Measurements from ENCODE around the gene ATP11A. TPM values are rescaled to one million over a fixed set of nuclear protein-coding genes. Genes with fewer than 3 reads are reported as not detected.
"Not testable (repeated sequence)": the region's sequence is repeated elsewhere in the genome, so short reads cannot be mapped to it uniquely, and the experiment has no call there.

ATP11A gene
- total and polyA plus RNA-seq, 5 donors from 2014 or later: 3.8 to 75.7 (median 5.0) TPM

DNA sequence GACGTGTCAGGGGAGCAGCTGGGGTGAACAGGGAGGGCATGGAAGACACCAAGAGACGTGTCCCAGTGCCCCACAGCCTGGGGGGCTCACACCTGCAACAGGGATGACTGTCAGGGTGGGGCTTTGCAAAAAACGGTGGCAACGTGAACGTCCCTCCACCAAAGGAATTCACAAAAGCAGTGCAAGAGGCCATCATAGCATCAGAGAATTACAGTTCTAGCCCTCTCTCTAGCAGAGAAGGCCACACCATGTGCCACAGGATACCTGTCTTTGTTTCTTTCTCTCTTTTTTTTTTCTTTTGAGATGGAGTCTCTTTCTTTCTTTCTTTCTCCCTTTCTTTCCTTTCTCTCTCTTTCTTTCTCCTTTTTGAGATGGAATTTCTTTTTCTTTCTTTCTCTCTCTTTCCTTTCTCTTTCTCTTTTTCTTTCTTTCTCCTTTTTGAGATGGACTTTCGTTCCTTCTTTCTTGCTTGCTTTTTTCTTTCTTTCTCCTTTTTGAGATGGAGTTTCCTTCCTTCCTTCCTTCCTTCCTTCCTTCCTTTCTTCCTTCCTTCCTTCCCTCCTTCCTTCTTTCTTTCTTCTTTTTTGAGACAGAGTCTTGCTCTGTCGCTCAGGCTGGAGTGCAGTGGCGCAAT lies 17.1 kb upstream of the ATP11A start:
- Mint-ChIP-seq H3K9me3 (peaks cover 0 to 1% (median 0%) of the 10 kb centered on the region in 7 donors), H3K27ac (peak overlapping the region in 2 of 3 donors; percentile 83 to 89), H3K36me3 (no peaks in the 10 kb centered on the region), H3K27me3 (peaks cover 4% of the 10 kb centered on the region), H3K4me3 (no peak overlapping the region), H3K4me1 (peaks cover 10 to 29% (median 19%) of the 10 kb centered on the region in 4 donors)
- ATAC-seq (ENCODE audit: low read depth in 2 of 2) (no peak), DNase-seq (no peak)
- H3K36me3 ChIP-seq (ENCODE audit: control insufficient read depth, insufficient read depth, low read length): no peaks in the 10 kb centered on the region
- no peak overlapping the region for H3K4me3 ChIP-seq (ENCODE audit: low read depth, low read length)
- H3K27ac ChIP-seq (ENCODE audit: insufficient read depth, low read length, poor library complexity, severe bottlenecking): no peak overlapping the region
- H3K4me1 ChIP-seq (ENCODE audit: control insufficient read depth, insufficient read depth, low read length, poor library complexity, severe bottlenecking): peaks cover 21% of the 10 kb centered on the region
- no peaks in the 10 kb centered on the region for H3K9me3 ChIP-seq (ENCODE audit: control insufficient read depth in 2 of 2, low read length in 2 of 2)
- H3K27me3 ChIP-seq (ENCODE audit: control insufficient read depth, insufficient read depth, low read length): no peaks in the 10 kb centered on the region

DNA sequence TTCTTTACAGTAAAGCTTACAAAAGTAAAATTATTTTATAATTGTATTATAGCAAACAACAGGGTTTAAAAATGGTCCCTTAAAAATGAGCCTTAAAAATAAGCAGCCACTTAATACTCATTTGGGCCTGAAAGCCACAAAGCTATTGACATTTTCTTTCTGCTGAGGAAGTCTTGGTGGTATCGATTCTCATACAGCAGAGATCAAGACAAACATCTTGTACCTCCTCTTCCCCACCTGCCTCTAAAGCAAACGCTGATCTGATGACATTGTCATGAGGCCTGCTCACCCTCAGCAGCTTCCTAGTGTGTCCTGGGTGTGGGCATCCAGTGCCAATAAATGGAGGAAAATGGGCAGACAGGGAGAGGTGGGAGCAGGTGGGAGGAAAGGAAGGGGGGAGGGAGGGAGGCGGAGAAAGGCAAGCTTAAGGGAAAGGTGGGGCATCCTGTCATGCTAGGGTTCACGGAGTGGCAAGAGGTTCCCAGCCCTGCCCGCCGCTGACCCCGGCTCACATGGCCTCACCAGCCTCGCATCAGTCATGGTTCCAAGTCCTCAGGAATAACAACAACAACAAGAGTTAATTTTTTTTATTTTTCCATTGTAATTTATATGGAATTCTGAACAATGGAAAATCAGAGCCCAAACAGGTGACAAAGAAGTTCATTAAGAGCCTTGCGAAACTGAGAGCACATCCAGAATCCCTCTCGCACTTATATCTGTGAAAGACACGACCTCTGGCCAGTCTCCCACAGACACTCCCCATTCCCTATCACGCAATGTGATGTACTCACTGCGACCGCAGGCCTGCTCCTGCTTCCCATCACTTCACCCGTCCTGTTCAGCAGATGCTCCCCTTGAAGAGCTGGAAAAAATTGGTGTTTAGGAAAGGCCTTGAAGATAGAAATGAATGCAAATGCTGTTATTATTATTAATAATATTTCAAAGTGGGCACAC lies 15.1 kb upstream of the ATP11A start:
- Histone ChIP-seq H3K9me3 (ENCODE audit: control insufficient read depth in 2 of 2, low read length in 2 of 2) (no peaks in the 10 kb centered on the region), H3K27ac (ENCODE audit: insufficient read depth, low read length, poor library complexity, severe bottlenecking) (peak overlapping the region; percentile 47), H3K36me3 (ENCODE audit: control insufficient read depth, insufficient read depth, low read length) (no peaks in the 10 kb centered on the region), H3K4me3 (ENCODE audit: low read depth, low read length) (peak overlapping the region; percentile 47), H3K4me1 (ENCODE audit: control insufficient read depth, insufficient read depth, low read length, poor library complexity, severe bottlenecking) (peaks cover 21% of the 10 kb centered on the region), H3K27me3 (ENCODE audit: control insufficient read depth, insufficient read depth, low read length) (no peaks in the 10 kb centered on the region)
- Mint-ChIP-seq H3K9me3 (peaks cover 0 to 1% (median 0%) of the 10 kb centered on the region in 7 donors), H3K36me3 (no peaks in the 10 kb centered on the region), H3K4me3 (peak overlapping the region; percentile 57 to 85 (median 66)), H3K4me1 (peaks cover 10 to 29% (median 19%) of the 10 kb centered on the region in 4 donors), H3K27me3 (peaks cover 4% of the 10 kb centered on the region), H3K27ac (peak overlapping the region; percentile 63 to 87 (median 69))
- DNase-seq (peak in 2 of 3 donors; percentile 14 to 77), ATAC-seq (ENCODE audit: low read depth in 2 of 2) (peak in 1 of 2 donors; percentile 55)

DNA sequence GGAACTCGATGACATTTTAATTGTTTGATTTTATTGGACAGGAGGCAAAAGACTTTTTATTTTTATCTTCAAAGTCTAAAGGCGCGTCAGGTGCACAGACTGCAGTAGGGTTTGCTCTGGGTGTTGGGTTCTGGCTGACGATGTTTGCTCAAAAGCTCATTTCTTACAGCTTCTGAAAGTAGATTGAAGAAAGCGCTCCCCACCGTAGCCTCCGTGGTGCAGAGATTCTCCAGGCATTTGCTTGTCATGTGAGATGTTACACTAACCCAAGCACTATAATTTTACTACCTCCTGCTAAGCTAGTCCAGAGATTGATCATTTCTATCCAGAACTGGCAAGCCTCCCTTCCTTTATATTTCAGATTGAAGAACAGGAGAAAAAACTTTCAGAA lies 14.5 kb upstream of the ATP11A start:
- no peak for DNase-seq
- H3K4me3 Mint-ChIP-seq: peak overlapping the region in 1 of 4 donors; percentile 57
- Histone ChIP-seq H3K27me3 (ENCODE audit: control insufficient read depth, insufficient read depth, low read length) (no peaks in the 10 kb centered on the region), H3K4me3 (ENCODE audit: low read depth, low read length) (no peak overlapping the region), H3K27ac (ENCODE audit: insufficient read depth, low read length, poor library complexity, severe bottlenecking) (no peak overlapping the region), H3K4me1 (ENCODE audit: control insufficient read depth, insufficient read depth, low read length, poor library complexity, severe bottlenecking) (peaks cover 21% of the 10 kb centered on the region), H3K9me3 (ENCODE audit: control insufficient read depth in 2 of 2, low read length in 2 of 2) (no peaks in the 10 kb centered on the region), H3K36me3 (ENCODE audit: control insufficient read depth, insufficient read depth, low read length) (no peaks in the 10 kb centered on the region)
- peaks cover 0 to 1% (median 0%) of the 10 kb centered on the region in 7 donors for H3K9me3 Mint-ChIP-seq
- ATAC-seq (ENCODE audit: low read depth in 2 of 2): no peak
- H3K4me1 Mint-ChIP-seq: peaks cover 10 to 29% (median 19%) of the 10 kb centered on the region in 4 donors
- peak overlapping the region in 1 of 3 donors; percentile 87 for H3K27ac Mint-ChIP-seq
- no peaks in the 10 kb centered on the region for H3K36me3 Mint-ChIP-seq
- H3K27me3 Mint-ChIP-seq: peaks cover 4% of the 10 kb centered on the region

DNA sequence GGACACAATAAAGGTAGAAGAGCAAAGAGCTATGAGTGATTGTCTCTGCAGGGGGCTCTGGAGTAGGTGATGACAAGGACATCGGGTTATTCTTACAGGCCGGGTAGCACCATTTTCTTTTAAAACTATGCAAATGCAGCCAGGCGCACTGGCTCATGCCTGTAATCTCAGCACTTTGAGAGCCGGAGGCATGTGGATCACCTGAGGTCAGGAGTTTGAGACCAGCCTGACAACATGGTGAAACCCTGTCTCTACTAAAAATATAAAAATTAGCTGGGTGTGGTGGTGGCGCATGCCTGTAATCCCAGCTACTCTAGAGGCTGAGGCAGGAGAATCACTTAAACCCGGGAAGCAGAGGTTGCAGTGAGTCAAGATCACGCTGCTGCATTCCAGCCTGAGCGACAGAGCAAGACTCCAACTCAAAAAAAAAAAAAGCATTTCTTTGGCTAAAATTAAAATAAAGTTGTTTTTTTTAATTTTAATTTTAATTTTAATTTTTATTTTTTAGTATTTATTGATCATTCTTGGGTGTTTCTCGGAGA lies 12.3 kb upstream of the ATP11A start:
- not testable (repeated sequence) for ATAC-seq (ENCODE audit: low read depth in 2 of 2); H3K9me3 Mint-ChIP-seq; H3K27me3 Mint-ChIP-seq; H3K27me3 ChIP-seq (ENCODE audit: control insufficient read depth, insufficient read depth, low read length); H3K4me3 Mint-ChIP-seq; H3K4me3 ChIP-seq (ENCODE audit: low read depth, low read length); DNase-seq; H3K27ac Mint-ChIP-seq; H3K36me3 Mint-ChIP-seq; H3K36me3 ChIP-seq (ENCODE audit: control insufficient read depth, insufficient read depth, low read length); H3K27ac ChIP-seq (ENCODE audit: insufficient read depth, low read length, poor library complexity, severe bottlenecking); H3K9me3 ChIP-seq (ENCODE audit: control insufficient read depth in 2 of 2, low read length in 2 of 2)
- H3K4me1 Mint-ChIP-seq: peaks cover 10 to 29% (median 19%) of the 10 kb centered on the region in 4 donors
- H3K4me1 ChIP-seq (ENCODE audit: control insufficient read depth, insufficient read depth, low read length, poor library complexity, severe bottlenecking): peaks cover 21% of the 10 kb centered on the region

DNA sequence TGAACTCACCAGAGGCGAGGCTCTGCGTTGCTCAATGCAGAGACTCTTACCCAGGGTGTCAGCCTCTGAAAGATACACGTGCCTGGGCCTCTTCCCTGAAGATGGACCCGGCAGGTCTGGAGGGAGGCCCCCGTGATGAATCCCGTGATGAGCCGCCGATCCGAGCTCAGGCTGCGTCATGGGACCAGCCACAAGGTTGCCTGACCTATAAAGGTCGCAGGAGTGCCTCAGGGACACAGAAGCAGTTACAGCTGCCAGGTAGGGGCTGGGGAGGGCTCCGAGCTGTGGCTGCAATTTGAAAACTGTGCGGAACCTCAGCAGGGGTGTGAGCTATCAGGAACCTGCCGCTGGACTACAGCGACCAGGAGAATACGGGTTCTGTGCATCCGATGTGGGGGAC lies 10.5 kb upstream of the ATP11A start:
- H3K9me3 ChIP-seq (ENCODE audit: control insufficient read depth in 2 of 2, low read length in 2 of 2): no peaks in the 10 kb centered on the region
- H3K27ac ChIP-seq (ENCODE audit: insufficient read depth, low read length, poor library complexity, severe bottlenecking): no peak overlapping the region
- no peak overlapping the region for H3K4me3 ChIP-seq (ENCODE audit: low read depth, low read length)
- Mint-ChIP-seq H3K4me3 (no peak overlapping the region), H3K27me3 (no peaks in the 10 kb centered on the region), H3K27ac (no peak overlapping the region), H3K9me3 (peaks cover 0 to 1% (median 0%) of the 10 kb centered on the region in 7 donors), H3K36me3 (no peaks in the 10 kb centered on the region), H3K4me1 (peaks cover 4 to 14% (median 10%) of the 10 kb centered on the region in 4 donors)
- no peaks in the 10 kb centered on the region for H3K36me3 ChIP-seq (ENCODE audit: control insufficient read depth, insufficient read depth, low read length)
- no peaks in the 10 kb centered on the region for H3K27me3 ChIP-seq (ENCODE audit: control insufficient read depth, insufficient read depth, low read length)
- ATAC-seq (ENCODE audit: low read depth in 2 of 2) (no peak), DNase-seq (no peak)
- peaks cover 11% of the 10 kb centered on the region for H3K4me1 ChIP-seq (ENCODE audit: control insufficient read depth, insufficient read depth, low read length, poor library complexity, severe bottlenecking)

DNA sequence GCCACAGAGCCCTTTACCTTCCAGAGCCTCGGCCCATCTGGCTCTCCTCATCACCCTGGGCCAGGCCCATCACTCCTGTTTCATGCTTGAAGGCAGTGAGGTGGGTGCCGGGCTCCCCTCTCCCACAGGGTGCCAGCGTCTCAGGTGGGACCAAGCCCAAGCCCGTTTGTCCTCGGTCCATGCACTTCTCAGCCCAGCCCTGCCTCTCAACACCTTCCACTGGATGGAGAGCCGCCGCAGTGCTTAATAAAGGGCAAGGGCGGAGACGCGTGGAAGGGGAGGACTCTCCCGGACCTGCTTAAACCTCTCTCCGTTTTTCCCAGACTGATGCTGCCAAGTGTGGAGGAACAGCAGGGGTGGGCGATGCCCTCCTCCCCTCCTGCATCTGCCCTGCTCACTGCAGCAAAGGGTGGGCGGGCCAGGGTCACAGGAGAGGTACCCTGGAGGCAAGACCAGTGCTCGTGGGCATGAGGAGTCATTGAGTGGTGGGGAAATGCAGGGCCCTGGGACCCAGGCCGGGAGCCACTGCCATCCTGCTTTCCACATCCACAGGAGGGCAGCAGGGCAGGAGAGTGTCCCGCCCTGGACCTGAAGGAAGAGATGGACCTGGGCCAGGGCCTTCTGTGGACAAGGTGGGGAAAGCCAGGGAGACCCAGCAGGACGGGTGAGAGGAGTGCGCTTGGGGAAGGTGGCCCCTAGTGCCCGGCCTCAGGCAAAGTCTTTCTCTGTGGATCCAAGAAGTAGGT lies 9.7 kb upstream of the ATP11A start:
- Mint-ChIP-seq H3K27me3 (no peaks in the 10 kb centered on the region), H3K36me3 (no peaks in the 10 kb centered on the region), H3K4me3 (no peak overlapping the region), H3K27ac (no peak overlapping the region), H3K9me3 (peaks cover 0 to 1% (median 0%) of the 10 kb centered on the region in 7 donors), H3K4me1 (peaks cover 4 to 7% (median 5%) of the 10 kb centered on the region in 4 donors)
- Histone ChIP-seq H3K36me3 (ENCODE audit: control insufficient read depth, insufficient read depth, low read length) (no peaks in the 10 kb centered on the region), H3K9me3 (ENCODE audit: control insufficient read depth in 2 of 2, low read length in 2 of 2) (no peaks in the 10 kb centered on the region), H3K4me3 (ENCODE audit: low read depth, low read length) (no peak overlapping the region), H3K27me3 (ENCODE audit: control insufficient read depth, insufficient read depth, low read length) (no peaks in the 10 kb centered on the region), H3K4me1 (ENCODE audit: control insufficient read depth, insufficient read depth, low read length, poor library complexity, severe bottlenecking) (peaks cover 4% of the 10 kb centered on the region), H3K27ac (ENCODE audit: insufficient read depth, low read length, poor library complexity, severe bottlenecking) (no peak overlapping the region)
- DNase-seq (no peak), ATAC-seq (ENCODE audit: low read depth in 2 of 2) (no peak)

DNA sequence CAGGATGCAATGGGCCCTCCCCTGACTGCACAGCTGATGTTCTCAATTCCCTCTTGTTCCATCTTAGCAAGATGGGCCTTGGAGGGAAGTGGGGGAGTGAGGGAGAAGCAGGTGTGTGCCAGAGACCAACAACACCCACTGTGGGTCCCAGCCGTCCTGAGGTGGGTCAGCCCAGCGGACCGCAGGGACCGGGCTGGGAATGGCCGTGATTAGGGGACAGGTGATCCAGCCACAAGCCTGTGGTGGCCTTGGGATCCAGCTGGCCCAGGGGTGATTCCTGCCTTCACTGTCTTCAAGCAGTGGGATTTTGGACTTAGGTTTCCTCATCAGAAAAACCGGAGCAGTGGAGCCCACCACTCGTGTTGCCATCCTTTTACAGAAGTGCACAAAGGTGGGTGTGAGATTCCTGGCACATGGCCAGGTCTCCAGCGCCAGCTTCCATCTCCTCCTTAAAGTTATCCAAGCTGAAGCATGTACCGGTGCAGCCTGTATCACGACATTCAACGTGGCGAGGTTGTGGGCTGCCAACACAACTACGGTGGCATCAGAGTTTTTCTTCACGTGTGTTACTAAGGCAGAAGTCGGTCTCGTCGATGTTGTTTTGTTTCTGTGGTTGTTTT lies 9.0 kb upstream of the ATP11A start:
- Mint-ChIP-seq H3K27ac (no peak overlapping the region), H3K27me3 (no peaks in the 10 kb centered on the region)

More for the DNA sequence above, 9.0 kb upstream of the ATP11A start:
- Mint-ChIP-seq H3K36me3 (no peaks in the 10 kb centered on the region), H3K9me3 (peaks cover 0 to 1% (median 0%) of the 10 kb centered on the region in 7 donors), H3K4me3 (no peak overlapping the region), H3K4me1 (peaks cover 0 to 2% (median 0%) of the 10 kb centered on the region in 4 donors)
- no peak overlapping the region for H3K4me3 ChIP-seq (ENCODE audit: low read depth, low read length)
- H3K27me3 ChIP-seq (ENCODE audit: control insufficient read depth, insufficient read depth, low read length): no peaks in the 10 kb centered on the region
- ATAC-seq (ENCODE audit: low read depth in 2 of 2) (no peak), DNase-seq (no peak)
- H3K36me3 ChIP-seq (ENCODE audit: control insufficient read depth, insufficient read depth, low read length): no peaks in the 10 kb centered on the region
- no peaks in the 10 kb centered on the region for H3K4me1 ChIP-seq (ENCODE audit: control insufficient read depth, insufficient read depth, low read length, poor library complexity, severe bottlenecking)
- H3K27ac ChIP-seq (ENCODE audit: insufficient read depth, low read length, poor library complexity, severe bottlenecking): no peak overlapping the region
- H3K9me3 ChIP-seq (ENCODE audit: control insufficient read depth in 2 of 2, low read length in 2 of 2): no peaks in the 10 kb centered on the region

Measured in CD4-positive, CD25-positive, alpha-beta regulatory T cell (primary cell).